CD4-positive, CD25-positive, alpha-beta regulatory T cell (primary cell): ENCODE results near the gene DCBLD1. TPM values are rescaled to one million over a fixed set of nuclear protein-coding genes. Genes with fewer than 3 reads are reported as not detected.

Experiments
- ATAC-seq, 2 donors: fragments of 150-1000 bp; cut with Tn5 transposase; one replicate each; pipeline ENCODE4 v1.10.0; 2021; ENCODE audit warnings: low read depth in 2 of 2, moderate number of reproducible peaks in 2 of 2, moderate library complexity in 1 of 2
- DNase-seq, 3 donors: peaks; one replicate each; pipeline versions ENCODE4 v3.0.0 to v3.0.0-alpha.2; 2012 to 2022; ENCODE audit warnings: mixed read lengths in 1 of 3
- H3K27ac ChIP-seq: one replicate; pipeline ENCODE4 v1.7.0; 2013; ENCODE audit warnings: mild to moderate bottlenecking, low read length; ENCODE audit not compliant: insufficient read depth, poor library complexity, severe bottlenecking
- H3K27me3 ChIP-seq: one replicate; pipeline ENCODE4 v1.7.0; 2013; ENCODE audit warnings: low read length; ENCODE audit not compliant: control insufficient read depth, insufficient read depth
- H3K36me3 ChIP-seq: one replicate; pipeline ENCODE4 v1.7.0; 2013; ENCODE audit warnings: mild to moderate bottlenecking, low read length, moderate library complexity; ENCODE audit not compliant: control insufficient read depth, insufficient read depth
- H3K4me1 ChIP-seq: 2 replicates; pipeline ENCODE4 v1.7.0; 2013; ENCODE audit warnings: mild to moderate bottlenecking, low read length; ENCODE audit not compliant: insufficient read depth, control insufficient read depth, poor library complexity, severe bottlenecking
- H3K4me3 ChIP-seq: one replicate; pipeline ENCODE4 v1.7.0; 2013; ENCODE audit warnings: low read depth, mild to moderate bottlenecking, low read length, moderate library complexity
- H3K9me3 ChIP-seq, 2 experiments: 1 replicate in 1 of 2; 2 replicates in 1 of 2; pipeline ENCODE4 v1.7.0; 2013; ENCODE audit warnings: low read length in 2 of 2, mild to moderate bottlenecking in 1 of 2, moderate library complexity in 1 of 2; ENCODE audit not compliant: control insufficient read depth in 2 of 2
- H3K27ac Mint-ChIP-seq, 3 donors: one replicate each; pipeline ENCODE4 v1.8.0; 2020 to 2022; ENCODE audit warnings: mild to moderate bottlenecking in 3 of 3, mixed read lengths in 3 of 3, moderate library complexity in 2 of 3
- H3K27me3 Mint-ChIP-seq: one replicate; pipeline ENCODE4 v1.8.0; 2022; ENCODE audit warnings: mild to moderate bottlenecking, mixed read lengths
- H3K36me3 Mint-ChIP-seq: one replicate; pipeline ENCODE4 v1.8.0; 2020; ENCODE audit warnings: mixed read lengths
- H3K4me1 Mint-ChIP-seq, 4 donors: one replicate each; pipeline ENCODE4 v1.8.0; 2020 to 2022; ENCODE audit warnings: mixed read lengths in 4 of 4, mild to moderate bottlenecking in 1 of 4
- H3K4me3 Mint-ChIP-seq, 4 donors: one replicate each; pipeline ENCODE4 v1.8.0; 2020 to 2022; ENCODE audit warnings: mild to moderate bottlenecking in 4 of 4, mixed read lengths in 4 of 4, moderate library complexity in 3 of 4
- H3K9me3 Mint-ChIP-seq, 7 donors: one replicate each; pipeline ENCODE4 v1.8.0; 2020 to 2022; ENCODE audit warnings: mixed read lengths in 7 of 7, mild to moderate bottlenecking in 3 of 7, moderate library complexity in 2 of 7
- polyA plus RNA-seq, 4 donors: library from polyadenylated mRNA; unstranded; fragments of 300-500 nt; fragmentation: Illumina TruSeq; gene quantifications; one replicate each; pipeline ENCODE4 v1.2.3, GENCODE V29; 2021
- total RNA-seq: library from RNA; stranded (reverse); gene quantifications from one replicate; pipeline ENCODE4 v1.2.3, GENCODE V29; 2022

Gene DCBLD1
- total and polyA plus RNA-seq, 5 donors from 2014 or later = 1.3 to 5.5 (median 3.1) TPM

GRCh38 chr6:117555262-117555849 is 72.9 kb downstream of the DCBLD1 start:
- no peak for DNase-seq
- Histone ChIP-seq H3K4me1 (peaks cover 6% of the 10 kb centered on the region), H3K9me3 (no peaks in the 10 kb centered on the region), H3K27me3 (no peaks in the 10 kb centered on the region), H3K4me3 (no peak overlapping the region), H3K36me3 (no peaks in the 10 kb centered on the region), H3K27ac (no peak overlapping the region)
- ATAC-seq = no peak
- peaks cover 0 to 22% (median 11%) of the 10 kb centered on the region in 4 donors for H3K4me1 Mint-ChIP-seq
- H3K9me3 Mint-ChIP-seq = no peaks in the 10 kb centered on the region
- peaks cover 12% of the 10 kb centered on the region for H3K27me3 Mint-ChIP-seq
- H3K27ac Mint-ChIP-seq = no peak overlapping the region
- H3K4me3 Mint-ChIP-seq = no peak overlapping the region
- no peaks in the 10 kb centered on the region for H3K36me3 Mint-ChIP-seq

- no peaks in the 10 kb centered on the region for H3K4me1 ChIP-seq
- Mint-ChIP-seq H3K27ac (no peak overlapping the region), H3K27me3 (peaks cover 12% of the 10 kb centered on the region), H3K4me1 (peaks cover 0 to 16% (median 6%) of the 10 kb centered on the region in 4 donors), H3K9me3 (no peaks in the 10 kb centered on the region), H3K36me3 (no peaks in the 10 kb centered on the region), H3K4me3 (no peak overlapping the region)
- H3K4me3 ChIP-seq = no peak overlapping the region
- no peaks in the 10 kb centered on the region for H3K27me3 ChIP-seq
- H3K9me3 ChIP-seq = no peaks in the 10 kb centered on the region
- no peak overlapping the region for H3K27ac ChIP-seq
- ATAC-seq = no peak
- H3K36me3 ChIP-seq = peaks cover 2% of the 10 kb centered on the region
- DNase-seq = peak; percentile 45 to 60 (median 51)
These were observed 73.5 kb downstream of the DCBLD1 start for GRCh38 chr6:117555882-117556498.

- no peak overlapping the region for H3K4me3 ChIP-seq
- Mint-ChIP-seq H3K4me1 (peaks cover 0 to 15% (median 4%) of the 10 kb centered on the region in 4 donors), H3K27ac (no peak overlapping the region), H3K36me3 (no peaks in the 10 kb centered on the region), H3K4me3 (no peak overlapping the region), H3K9me3 (no peaks in the 10 kb centered on the region), H3K27me3 (peaks cover 12% of the 10 kb centered on the region)
- H3K36me3 ChIP-seq = peaks cover 16% of the 10 kb centered on the region
- no peaks in the 10 kb centered on the region for H3K9me3 ChIP-seq
- H3K4me1 ChIP-seq = no peaks in the 10 kb centered on the region
- no peak overlapping the region for H3K27ac ChIP-seq
- H3K27me3 ChIP-seq = no peaks in the 10 kb centered on the region
- no peak for ATAC-seq
- no peak for DNase-seq
These were observed 75.5 kb downstream of the DCBLD1 start for GRCh38 chr6:117557951-117558350.

GRCh38 chr6:117558818-117559217 is 76.3 kb downstream of the DCBLD1 start:
- Mint-ChIP-seq H3K4me3 (no peak overlapping the region), H3K36me3 (no peaks in the 10 kb centered on the region), H3K4me1 (peaks cover 0 to 15% (median 4%) of the 10 kb centered on the region in 4 donors), H3K27me3 (peaks cover 12% of the 10 kb centered on the region), H3K9me3 (no peaks in the 10 kb centered on the region), H3K27ac (peak overlapping the region in 2 of 3 donors; percentile 13 to 57)
- H3K9me3 ChIP-seq = no peaks in the 10 kb centered on the region
- DNase-seq (no peak), ATAC-seq (no peak)
- peaks cover 22% of the 10 kb centered on the region for H3K36me3 ChIP-seq
- H3K4me1 ChIP-seq = no peaks in the 10 kb centered on the region
- no peaks in the 10 kb centered on the region for H3K27me3 ChIP-seq
- H3K27ac ChIP-seq = no peak overlapping the region
- no peak overlapping the region for H3K4me3 ChIP-seq

GRCh38 chr6:117559299-117559698 is 76.8 kb downstream of the DCBLD1 start:
- H3K36me3 Mint-ChIP-seq = no peaks in the 10 kb centered on the region
- Histone ChIP-seq H3K27ac (no peak overlapping the region), H3K4me1 (no peaks in the 10 kb centered on the region), H3K27me3 (no peaks in the 10 kb centered on the region), H3K4me3 (no peak overlapping the region), H3K9me3 (no peaks in the 10 kb centered on the region), H3K36me3 (peaks cover 22% of the 10 kb centered on the region)
- peak overlapping the region in 2 of 3 donors; percentile 13 to 57 for H3K27ac Mint-ChIP-seq
- no peaks in the 10 kb centered on the region for H3K9me3 Mint-ChIP-seq
- no peak overlapping the region for H3K4me3 Mint-ChIP-seq
- DNase-seq = no peak
- H3K27me3 Mint-ChIP-seq = peaks cover 11% of the 10 kb centered on the region
- no peak for ATAC-seq
- H3K4me1 Mint-ChIP-seq = peaks cover 0 to 15% (median 4%) of the 10 kb centered on the region in 4 donors

- Mint-ChIP-seq H3K27ac (no peak overlapping the region), H3K4me1 (peaks cover 0 to 7% (median 5%) of the 10 kb centered on the region in 4 donors), H3K27me3 (no peaks in the 10 kb centered on the region)
These were observed 78.7 kb downstream of the DCBLD1 start for GRCh38 chr6:117561128-117561527.

GRCh38 chr6:117564681-117565080 is 82.2 kb downstream of the DCBLD1 start:
- Mint-ChIP-seq H3K36me3 (peaks cover 5% of the 10 kb centered on the region), H3K4me3 (no peak overlapping the region), H3K27ac (no peak overlapping the region), H3K4me1 (peaks cover 0 to 5% (median 1%) of the 10 kb centered on the region in 4 donors), H3K9me3 (no peaks in the 10 kb centered on the region), H3K27me3 (no peaks in the 10 kb centered on the region)
- H3K4me3 ChIP-seq = no peak overlapping the region
- H3K27ac ChIP-seq = no peak overlapping the region
- ATAC-seq (no peak), DNase-seq (no peak)
- peaks cover 67% of the 10 kb centered on the region for H3K36me3 ChIP-seq
- no peaks in the 10 kb centered on the region for H3K4me1 ChIP-seq
- H3K9me3 ChIP-seq = no peaks in the 10 kb centered on the region
- no peaks in the 10 kb centered on the region for H3K27me3 ChIP-seq

More at GRCh38 chr6:117561128-117561527, 78.7 kb downstream of the DCBLD1 start:
- Mint-ChIP-seq H3K4me3 (no peak overlapping the region), H3K9me3 (no peaks in the 10 kb centered on the region), H3K36me3 (no peaks in the 10 kb centered on the region)
- Histone ChIP-seq H3K27ac (no peak overlapping the region), H3K4me1 (no peaks in the 10 kb centered on the region), H3K9me3 (no peaks in the 10 kb centered on the region), H3K27me3 (no peaks in the 10 kb centered on the region), H3K36me3 (peaks cover 32% of the 10 kb centered on the region), H3K4me3 (no peak overlapping the region)
- no peak for ATAC-seq
- DNase-seq = no peak

- Histone ChIP-seq H3K9me3 (no peaks in the 10 kb centered on the region), H3K4me3 (no peak overlapping the region), H3K36me3 (peaks cover 75% of the 10 kb centered on the region), H3K4me1 (no peaks in the 10 kb centered on the region), H3K27me3 (no peaks in the 10 kb centered on the region), H3K27ac (no peak overlapping the region)
- Mint-ChIP-seq H3K27me3 (no peaks in the 10 kb centered on the region), H3K27ac (no peak overlapping the region), H3K9me3 (no peaks in the 10 kb centered on the region), H3K36me3 (peaks cover 22% of the 10 kb centered on the region), H3K4me1 (peaks cover 3 to 11% (median 7%) of the 10 kb centered on the region in 4 donors), H3K4me3 (no peak overlapping the region)
- ATAC-seq = no peak
- no peak for DNase-seq
These were observed 85.8 kb downstream of the DCBLD1 start for GRCh38 chr6:117568247-117568646.
